Kidney capillary endothelial cell (primary cell): ENCODE data around the gene ACRV1.
A peak's percentile ranks its signal among the peaks of the same experiment; 100 is the strongest.

Source experiments
- DNase-seq: peaks from one replicate; pipeline ENCODE4 v3.0.0-alpha.2; 2018; ENCODE audit warnings: low spot score

ACRV1 gene

GRCh38 chr11:125649465-125650166 lies 31.0 kb downstream of the ACRV1 start:
- no peak for DNase-seq

GRCh38 chr11:125645871-125646270 lies 34.8 kb downstream of the ACRV1 start:
- no peak for DNase-seq

DNA sequence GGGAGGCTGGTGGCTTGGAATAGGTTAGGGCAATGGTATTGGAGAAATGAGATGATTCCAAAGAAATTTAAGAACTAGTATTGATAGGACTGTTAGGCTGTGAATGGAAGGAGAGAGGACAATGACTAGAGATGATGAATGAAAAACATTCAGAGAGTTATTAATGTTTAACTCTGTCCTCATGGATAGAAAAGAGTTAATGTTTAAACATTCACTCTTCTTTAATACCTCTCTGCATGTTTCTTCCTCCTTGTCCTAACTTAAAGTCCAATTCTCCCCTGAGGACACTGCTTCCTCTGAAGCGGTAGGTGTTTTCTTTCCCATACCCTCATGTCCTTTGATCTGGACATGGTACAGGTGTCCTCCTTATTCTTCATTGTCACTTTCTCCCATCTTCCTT lies 42.3 kb downstream of the ACRV1 start:
- DNase-seq: no peak

GRCh38 chr11:125637840-125638239 lies 42.8 kb downstream of the ACRV1 start:
- DNase-seq: no peak

- no peak for DNase-seq
These were observed 53.3 kb downstream of the ACRV1 start for GRCh38 chr11:125627236-125627910.

DNA sequence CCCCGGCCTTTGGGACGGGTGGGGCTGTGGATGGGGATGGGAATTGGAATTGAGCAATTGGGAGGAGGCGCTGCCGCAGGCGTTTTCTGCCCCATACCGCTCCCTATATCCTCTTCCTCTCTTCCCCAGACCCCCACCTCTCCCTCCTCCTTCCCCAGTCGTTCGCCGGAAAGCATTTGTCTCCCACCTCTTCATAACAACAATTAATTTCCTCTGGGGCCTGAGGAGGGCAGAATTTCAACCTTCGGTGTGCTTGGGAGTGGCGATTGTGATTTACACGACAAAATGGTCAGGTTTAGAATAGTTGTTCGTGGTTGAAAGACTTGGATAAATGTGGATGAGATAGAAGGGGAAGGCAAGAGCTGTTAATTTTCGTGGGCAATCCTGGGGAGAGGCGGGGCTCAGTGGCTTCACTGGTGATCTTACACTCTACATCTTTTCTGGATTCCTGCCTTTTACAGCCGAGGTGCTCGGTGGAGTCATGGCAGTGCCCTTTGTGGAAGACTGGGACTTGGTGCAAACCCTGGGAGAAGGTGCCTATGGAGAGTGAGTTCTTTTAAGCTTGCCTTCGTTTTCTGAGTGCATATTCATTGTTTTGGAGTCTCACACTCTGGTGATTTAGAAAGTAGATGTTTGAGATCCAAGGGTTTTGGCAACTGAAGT lies 54.2 kb downstream of the ACRV1 start:
- DNase-seq: peak; percentile 67

DNA sequence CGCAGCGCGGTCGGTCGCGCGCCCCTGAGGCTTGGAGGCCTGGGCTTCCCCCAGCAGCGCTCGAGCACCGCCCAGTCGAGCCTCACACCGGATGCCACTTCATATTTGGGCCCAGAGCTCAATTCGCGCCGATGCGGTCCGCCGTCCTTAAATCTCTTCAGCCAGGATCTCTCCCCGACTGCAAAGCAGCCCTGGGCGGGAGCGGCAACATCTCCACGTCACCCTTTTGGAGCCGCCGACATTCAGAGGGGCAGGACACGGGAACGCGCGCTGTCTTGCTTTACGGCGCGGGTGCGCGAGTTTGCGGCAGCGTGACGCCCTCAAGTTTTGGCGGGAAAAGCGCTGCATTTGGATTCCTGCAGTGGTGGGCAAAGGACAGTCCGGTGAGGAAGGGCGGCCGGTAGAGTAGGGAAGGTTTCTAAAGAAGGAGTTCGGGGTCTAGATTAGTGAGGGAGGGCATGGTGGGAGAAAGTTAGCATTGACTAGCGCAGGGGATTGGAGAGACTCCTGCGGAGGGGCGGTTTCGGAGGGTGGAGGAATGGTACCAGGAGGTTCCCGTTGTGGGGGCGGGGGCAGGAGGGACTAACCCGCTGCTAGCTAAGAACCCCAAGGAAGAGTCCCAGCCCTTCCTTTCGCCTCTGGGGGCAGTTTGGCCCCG lies 54.9 kb downstream of the ACRV1 start:
- DNase-seq: peak; percentile 80

- DNase-seq: no peak
These were observed 55.4 kb downstream of the ACRV1 start for GRCh38 chr11:125625225-125625629.

DNA sequence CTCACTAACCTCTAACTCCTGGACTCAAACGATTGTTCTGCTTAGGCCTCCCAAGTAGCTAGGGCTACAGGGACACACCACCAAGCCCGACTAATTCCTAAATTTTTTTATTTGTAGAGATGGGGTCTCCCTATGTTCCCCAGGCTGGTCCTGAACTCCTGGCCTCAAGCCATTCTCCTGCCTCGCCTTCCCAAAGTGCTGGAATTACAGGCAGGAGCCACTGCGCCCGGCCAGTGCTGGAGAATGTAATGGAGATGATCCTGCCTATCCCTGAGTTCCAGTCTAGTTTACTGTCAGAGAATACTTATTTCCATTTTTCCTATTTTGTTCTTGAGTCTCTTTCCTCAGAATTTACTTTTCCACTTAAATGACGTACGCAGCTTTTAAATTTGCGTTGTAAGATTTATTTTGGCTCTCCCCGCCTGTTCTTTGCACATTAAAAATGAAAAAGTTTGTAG lies 55.9 kb downstream of the ACRV1 start, which contains the start of gene CHEK1:
Gene CHEK1 (plus strand): TSS at position 408 of the 458 bp plus-strand sequence. CDS start 1,606 bp downstream, outside the sequence.
- peak; percentile 6 for DNase-seq

DNA sequence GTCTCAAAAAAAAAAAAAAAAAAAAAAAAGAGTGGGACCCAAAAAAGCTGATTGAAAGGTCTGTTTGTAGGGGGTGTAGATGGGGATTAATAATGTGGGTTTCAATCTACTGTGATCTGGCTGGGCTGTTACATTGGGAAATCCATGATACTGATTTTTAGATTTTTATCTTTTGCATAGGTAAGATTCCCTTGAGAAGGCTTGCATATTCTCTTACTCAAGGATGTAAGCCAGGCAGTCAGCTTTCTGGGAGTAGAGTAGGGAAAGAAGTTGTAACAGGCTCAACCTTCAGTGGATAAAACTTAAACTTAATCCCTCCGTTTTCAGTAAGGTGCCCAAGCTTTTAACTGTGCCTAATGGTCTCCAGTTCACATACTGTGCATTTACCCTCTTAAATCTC lies 57.6 kb downstream of the ACRV1 start:
- DNase-seq: no peak

DNA sequence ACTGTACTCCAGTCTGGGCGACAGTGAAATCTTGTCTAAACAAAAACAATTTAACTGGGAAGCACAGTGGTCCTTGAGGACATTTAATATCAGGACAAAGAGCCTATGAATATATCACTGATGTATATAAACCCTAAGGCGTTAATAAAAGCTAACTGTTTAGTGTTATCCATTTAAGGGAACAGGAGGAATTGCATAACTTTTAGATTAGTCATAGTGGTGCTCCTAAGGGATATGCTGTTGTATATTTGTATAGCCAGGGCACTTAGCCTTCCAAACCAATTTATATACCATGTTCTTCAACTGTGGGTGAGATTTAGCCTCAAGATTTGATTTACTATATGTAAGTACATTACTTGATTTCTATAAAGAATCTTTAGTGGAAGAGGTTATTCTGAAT lies 58.7 kb downstream of the ACRV1 start:
- DNase-seq: peak; percentile 35
